GM06990 (cell line): ENCODE results near the gene NDUFAB1.
"Not testable (repeated sequence)": the region's sequence is repeated elsewhere in the genome, so short reads cannot be mapped to it uniquely, and the experiment has no call there.

Experiments used
- DNase-seq: peaks from one replicate; pipeline ENCODE4 v3.0.0-alpha.2; 2011; ENCODE audit not compliant: insufficient read length; ENCODE audit errors: extremely low read depth
- H3K27me3 ChIP-seq: replicated peaks from 2 replicates; pipeline ENCODE4 v1.6.0; 2011; ENCODE audit warnings: low read length; ENCODE audit not compliant: control insufficient read depth, insufficient read depth
- H3K36me3 ChIP-seq: 2 replicates; pipeline ENCODE4 v1.5.1; 2011; ENCODE audit warnings: low read length; ENCODE audit not compliant: control insufficient read depth, insufficient read depth
- H3K4me3 ChIP-seq: replicated peaks from 2 replicates; pipeline ENCODE4 v1.5.1; 2011; ENCODE audit warnings: low read depth, mild to moderate bottlenecking, control low read depth, low read length
- TF ChIP-seq, protein P1 (sequence below): IDR thresholded peaks from 2 replicates; pipeline ENCODE4 v1.5.1; 2011; ENCODE audit warnings: low read length, control low read depth, mild to moderate bottlenecking, inconsistent platforms; ENCODE audit not compliant: insufficient read depth, poor library complexity, severe bottlenecking

The NDUFAB1 gene

DNA sequence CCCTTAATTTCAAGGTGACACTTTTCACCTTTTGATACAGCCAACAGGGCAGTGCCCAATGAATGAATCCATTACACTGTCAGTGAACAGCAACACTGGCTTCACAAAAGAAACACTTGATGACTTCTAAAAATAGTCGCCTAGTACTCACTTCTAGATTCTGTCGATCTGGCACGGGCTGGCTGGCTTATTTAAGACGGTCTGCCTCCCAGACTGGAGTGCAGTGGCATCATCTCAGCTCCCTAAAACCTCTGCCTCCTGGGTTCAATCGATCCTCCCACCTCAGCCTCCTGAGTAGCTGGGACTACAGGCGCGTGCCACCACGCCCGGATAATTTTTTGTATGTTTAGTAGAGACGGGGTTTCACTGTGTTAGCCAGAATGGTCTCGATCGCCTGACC lies 1.9 kb downstream of the NDUFAB1 start:
- H3K27me3 ChIP-seq = no peaks in the 10 kb centered on the region
- no peak overlapping the region for H3K4me3 ChIP-seq
- TF ChIP-seq, protein P1, sequence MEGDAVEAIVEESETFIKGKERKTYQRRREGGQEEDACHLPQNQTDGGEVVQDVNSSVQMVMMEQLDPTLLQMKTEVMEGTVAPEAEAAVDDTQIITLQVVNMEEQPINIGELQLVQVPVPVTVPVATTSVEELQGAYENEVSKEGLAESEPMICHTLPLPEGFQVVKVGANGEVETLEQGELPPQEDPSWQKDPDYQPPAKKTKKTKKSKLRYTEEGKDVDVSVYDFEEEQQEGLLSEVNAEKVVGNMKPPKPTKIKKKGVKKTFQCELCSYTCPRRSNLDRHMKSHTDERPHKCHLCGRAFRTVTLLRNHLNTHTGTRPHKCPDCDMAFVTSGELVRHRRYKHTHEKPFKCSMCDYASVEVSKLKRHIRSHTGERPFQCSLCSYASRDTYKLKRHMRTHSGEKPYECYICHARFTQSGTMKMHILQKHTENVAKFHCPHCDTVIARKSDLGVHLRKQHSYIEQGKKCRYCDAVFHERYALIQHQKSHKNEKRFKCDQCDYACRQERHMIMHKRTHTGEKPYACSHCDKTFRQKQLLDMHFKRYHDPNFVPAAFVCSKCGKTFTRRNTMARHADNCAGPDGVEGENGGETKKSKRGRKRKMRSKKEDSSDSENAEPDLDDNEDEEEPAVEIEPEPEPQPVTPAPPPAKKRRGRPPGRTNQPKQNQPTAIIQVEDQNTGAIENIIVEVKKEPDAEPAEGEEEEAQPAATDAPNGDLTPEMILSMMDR = no peak
- DNase-seq = no peak
- peaks cover 17% of the 10 kb centered on the region for H3K36me3 ChIP-seq

DNA sequence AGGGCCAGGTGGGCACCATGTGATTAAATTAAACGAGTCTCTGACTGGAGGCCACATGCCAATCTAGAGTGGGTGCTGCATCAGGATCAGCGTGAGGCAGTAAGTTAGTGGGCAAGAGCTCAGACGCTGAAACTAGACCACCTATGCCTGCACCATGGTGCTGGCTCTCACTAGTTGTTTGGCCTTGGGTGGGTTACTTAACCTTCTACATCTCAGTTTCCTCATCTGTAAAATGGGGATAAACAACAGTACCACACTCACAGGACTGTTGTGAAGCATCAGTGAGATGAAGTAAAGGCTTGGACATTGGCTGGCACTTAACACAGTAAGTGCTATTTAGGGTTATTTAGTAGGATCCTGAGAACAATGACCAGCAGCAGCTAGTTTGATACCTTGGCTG lies 5.9 kb downstream of the NDUFAB1 start:
- H3K36me3 ChIP-seq = peaks cover 22% of the 10 kb centered on the region
- TF ChIP-seq, protein P1 = no peak
- DNase-seq = no peak
- no peak overlapping the region for H3K4me3 ChIP-seq
- H3K27me3 ChIP-seq = no peaks in the 10 kb centered on the region

DNA sequence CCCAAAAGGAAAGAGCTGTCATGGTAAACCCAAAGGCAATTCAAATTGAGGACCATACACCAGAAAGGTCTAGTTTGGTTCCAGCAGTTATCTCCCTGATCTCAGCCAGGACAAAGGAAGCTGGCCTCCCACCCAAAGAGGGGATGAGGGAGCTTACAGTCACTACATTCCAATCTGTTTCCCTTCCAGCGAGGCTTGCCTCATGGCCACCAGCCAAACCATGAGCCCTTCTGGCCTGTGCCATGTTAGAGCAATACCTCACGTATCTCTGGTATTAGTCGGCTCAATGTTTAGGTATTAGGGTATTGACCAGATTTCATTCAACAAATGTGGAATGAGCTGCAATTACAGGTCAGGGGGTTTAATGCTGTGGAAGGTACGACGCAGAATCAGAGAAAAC lies 8.4 kb downstream of the NDUFAB1 start:
- DNase-seq = no peak
- TF ChIP-seq, protein P1 = no peak
- Histone ChIP-seq H3K4me3 (no peak overlapping the region), H3K36me3 (peaks cover 25% of the 10 kb centered on the region), H3K27me3 (no peaks in the 10 kb centered on the region)

DNA sequence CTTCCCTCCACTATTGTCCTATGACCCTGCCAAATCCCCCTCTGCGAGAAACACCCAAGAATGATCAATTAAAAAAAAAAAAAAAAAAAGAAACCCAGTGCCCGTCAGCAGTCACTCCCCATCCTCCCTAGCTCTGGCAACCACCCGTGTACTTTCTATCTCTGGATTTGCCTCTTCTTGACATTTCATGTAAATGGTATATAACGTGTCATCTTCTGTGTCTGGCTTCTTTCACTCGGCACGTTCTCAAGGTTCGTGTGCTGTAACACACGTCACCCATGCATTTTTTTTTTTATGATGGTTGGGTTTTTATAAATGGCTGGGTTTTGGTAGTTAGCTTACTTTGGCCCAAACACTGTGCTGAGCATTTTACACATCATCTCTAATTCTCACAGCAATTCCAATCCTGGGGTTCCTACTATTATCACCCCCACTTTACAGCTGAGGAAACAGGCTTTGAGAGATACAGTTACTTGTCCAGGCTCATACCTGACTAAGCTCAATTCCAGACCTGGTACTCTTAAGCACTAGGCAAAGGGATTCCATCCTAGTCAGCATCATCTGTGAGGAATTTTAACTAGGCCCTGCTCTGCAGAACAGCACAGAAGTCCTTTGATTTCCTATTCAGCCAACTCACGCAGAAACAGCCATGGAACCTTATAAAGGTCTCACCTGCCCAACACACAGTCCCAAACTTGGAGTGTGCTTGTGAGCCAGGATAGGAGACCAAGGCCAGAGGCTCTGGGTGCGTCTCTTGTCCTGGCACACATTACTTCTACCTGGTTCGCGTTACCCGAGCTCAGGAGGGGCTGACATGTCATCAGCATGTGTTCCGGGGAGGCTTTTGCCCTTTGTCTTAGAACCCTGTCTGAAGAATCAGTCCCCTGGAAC lies 11.7 kb downstream of the NDUFAB1 start:
- DNase-seq = no peak
- no peaks in the 10 kb centered on the region for H3K27me3 ChIP-seq
- peaks cover 15% of the 10 kb centered on the region for H3K36me3 ChIP-seq
- TF ChIP-seq, protein P1 = no peak
- no peak overlapping the region for H3K4me3 ChIP-seq

DNA sequence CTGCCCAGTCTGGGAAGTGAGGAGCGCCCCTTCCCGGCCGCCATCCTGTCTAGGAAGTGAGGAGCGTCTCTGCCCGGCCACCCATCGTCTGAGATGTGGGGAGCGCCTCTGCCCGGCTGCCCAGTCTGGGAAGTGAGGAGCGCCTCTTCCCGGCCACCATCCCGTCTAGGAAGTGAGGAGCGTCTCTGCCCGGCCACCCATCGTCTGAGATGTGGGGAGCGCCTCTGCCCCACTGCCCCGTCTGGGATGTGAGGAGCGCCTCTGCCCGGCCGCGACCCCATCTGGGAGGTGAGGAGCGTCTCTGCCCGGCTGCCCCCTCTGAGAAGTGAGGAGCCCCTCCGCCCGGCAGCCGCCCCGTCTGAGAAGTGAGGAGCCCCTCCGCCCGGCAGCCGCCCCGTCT lies 12.8 kb downstream of the NDUFAB1 start:
- not testable (repeated sequence) for H3K4me3 ChIP-seq, DNase-seq, H3K27me3 ChIP-seq
- peaks cover 15% of the 10 kb centered on the region for H3K36me3 ChIP-seq

DNA sequence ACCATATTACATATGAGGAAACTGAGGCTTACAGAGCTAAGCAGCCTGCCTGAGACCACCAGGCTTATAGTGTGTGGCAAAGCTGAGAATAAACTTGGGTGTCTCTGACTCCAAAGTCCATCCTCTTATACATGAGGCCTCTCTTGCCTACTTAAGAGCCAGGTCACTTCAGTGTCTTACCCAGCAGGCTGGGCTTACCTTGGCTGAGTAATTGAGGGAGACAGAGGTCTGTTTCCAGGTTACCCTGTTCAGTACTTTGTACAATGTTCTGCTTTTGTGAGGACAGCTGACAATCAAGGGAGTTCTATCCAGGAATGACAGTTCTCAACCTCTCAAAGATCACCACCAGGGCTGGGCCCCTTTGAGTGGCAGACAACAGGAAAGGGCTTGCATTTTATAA lies 14.4 kb downstream of the NDUFAB1 start:
- no peak overlapping the region for H3K4me3 ChIP-seq

More for the DNA sequence above, 14.4 kb downstream of the NDUFAB1 start:
- Histone ChIP-seq H3K36me3 (peaks cover 12% of the 10 kb centered on the region), H3K27me3 (no peaks in the 10 kb centered on the region)
- no peak for DNase-seq
- TF ChIP-seq, protein P1 = no peak
